Occipital lobe (tissue), 2 donors: ENCODE results near the gene SLC17A2. TPM values are rescaled to one million over a fixed set of nuclear protein-coding genes. Genes with fewer than 3 reads are reported as not detected.

Experiments used
- DNase-seq: peaks from one replicate; lab custom pipeline; 2025; lab: John Stamatoyannopoulos, UW
- total RNA-seq: library from RNA; depleted of rRNA; stranded (reverse); fragments of >200 nt; gene quantifications from one replicate; pipeline ENCODE4 v1.2.3, GENCODE V29; 2014

The SLC17A2 gene
- total RNA-seq, 1 donor from 2014 or later: not detected

DNA sequence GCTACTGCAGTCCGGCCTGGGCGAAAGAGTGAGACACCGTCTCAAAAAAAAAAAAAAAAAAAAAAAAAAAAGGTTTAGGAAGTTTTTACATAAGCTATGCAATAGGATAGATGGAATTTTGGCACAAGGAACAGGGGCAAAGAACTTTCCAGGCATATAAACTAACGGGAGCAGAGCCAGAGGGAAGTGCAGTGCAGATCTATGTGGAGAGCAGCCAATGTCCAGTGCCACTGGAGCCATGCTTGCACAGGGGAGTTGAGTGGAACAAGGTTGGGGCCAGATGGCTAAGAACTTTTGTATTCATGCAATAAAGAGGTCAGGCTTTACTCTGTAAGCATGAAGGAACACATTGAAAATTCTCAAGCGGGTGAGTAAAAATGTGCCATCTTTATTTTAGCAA lies 10.8 kb downstream of the SLC17A2 start:
- DNase-seq: no peak

DNA sequence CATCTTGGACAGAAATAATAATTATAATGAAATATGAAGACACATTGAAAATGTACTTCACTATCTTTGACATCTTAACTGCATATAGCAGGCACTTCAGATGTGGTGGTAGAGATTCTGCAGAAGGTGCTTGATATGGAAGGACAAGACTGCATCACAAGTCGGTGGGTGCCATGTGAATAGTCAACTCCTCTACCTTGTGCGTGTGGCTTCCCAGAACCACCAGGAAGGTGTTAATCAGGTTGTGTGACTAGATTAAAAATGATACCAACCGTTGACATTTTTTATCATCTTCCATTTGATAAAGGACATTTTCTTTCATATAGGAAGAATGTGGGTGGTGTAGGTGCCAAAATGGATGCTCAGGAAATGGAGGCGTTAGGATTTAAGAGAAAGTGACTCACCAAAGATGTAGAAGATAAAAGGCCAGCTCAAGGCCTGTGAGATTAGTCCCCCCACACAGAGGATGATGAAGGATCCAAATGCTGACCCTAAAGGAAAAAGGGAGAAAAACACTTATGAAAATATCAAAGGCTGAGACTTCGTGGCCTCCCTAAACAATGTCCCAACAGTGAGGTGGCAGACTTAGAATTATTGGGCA lies 12.3 kb downstream of the SLC17A2 start:
- no peak for DNase-seq

DNA sequence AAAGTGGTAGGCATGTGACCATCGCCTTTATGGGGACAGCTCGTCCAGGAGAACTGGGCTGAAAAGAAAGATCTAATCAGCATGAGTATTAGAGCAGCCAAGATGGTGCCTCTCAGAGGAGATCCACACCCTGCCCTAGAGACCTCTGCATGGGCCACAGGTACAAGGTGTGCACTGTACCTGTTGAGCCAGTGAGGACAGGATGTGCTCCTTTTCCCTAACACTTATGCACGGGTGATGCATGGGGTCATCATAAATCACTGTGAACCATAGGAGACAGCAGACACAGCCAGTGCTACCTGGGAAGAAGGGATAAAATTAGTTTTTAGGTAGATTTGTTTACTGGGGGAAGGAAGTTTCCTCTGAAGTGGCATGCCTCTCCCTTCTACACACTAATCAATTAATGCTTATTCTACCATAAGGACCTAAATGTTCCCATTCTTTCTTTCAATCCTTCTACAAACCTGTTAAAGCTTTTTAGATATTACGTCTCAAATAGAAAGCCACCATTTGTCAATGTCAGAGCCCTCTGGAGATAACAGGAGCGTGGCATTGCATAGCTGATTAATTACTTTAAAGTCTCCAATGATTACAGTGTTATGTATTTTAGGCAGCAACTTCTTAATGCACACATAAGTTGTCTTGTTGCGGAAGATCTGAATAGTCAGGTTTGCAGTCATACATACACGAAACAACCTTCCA lies 13.6 kb downstream of the SLC17A2 start:
- no peak for DNase-seq

DNA sequence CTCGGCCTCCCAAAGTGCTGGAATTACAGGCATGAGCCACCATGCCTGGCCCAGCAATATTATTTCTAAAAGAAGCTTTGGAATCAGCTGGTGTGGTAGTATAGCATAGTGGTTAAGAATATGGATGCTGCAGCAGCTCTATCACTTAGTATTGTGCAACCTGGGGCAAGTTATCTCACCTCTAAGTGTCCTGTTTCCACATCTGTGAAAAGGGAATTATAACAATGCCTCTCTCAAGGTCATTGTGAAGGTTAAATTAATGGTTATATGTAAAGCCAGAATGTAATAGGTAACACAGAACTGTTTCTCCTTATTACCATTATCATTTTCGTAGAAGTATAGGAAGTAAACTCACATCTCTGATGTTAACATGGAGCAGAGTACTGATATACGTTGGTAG lies 14.2 kb downstream of the SLC17A2 start:
- no peak for DNase-seq

DNA sequence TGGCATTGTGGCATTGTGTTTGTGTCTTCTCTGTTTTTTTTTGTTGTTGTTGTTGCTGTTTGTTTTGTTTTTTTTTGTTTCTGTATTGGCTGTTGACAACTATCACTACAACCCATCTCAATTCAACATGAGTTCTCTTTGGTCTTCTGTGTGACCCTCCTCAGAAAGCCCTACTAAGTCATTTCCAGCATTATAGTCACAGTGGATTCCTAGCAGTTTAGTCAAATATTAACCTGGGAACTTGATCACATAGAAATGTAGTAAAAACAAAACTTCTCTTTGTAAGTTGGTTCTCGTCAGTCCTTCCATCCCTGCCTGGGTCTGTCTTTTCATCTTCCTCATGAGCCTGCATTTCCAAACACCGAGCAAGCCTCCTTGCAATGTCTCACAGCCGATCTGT lies 16.8 kb downstream of the SLC17A2 start:
- DNase-seq: no peak

DNA sequence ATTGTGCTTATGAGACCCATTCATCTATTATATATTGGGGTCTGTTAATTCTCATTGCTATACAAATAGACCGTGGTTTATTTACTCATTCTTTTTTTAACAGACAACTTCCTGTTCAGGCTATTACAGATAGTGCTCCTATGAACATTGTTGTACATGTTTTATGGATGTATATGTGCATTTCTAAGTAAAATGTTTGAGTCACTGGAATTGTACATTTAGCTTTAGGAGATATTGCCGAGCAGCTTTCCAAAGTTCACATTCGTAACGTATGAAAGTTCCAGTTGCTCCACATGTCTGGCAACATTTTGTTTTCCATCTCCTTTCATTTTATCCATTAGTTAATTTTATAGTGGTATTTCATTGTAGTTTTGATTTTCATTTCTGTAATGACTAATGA lies 19.1 kb downstream of the SLC17A2 start:
- DNase-seq: no peak

DNA sequence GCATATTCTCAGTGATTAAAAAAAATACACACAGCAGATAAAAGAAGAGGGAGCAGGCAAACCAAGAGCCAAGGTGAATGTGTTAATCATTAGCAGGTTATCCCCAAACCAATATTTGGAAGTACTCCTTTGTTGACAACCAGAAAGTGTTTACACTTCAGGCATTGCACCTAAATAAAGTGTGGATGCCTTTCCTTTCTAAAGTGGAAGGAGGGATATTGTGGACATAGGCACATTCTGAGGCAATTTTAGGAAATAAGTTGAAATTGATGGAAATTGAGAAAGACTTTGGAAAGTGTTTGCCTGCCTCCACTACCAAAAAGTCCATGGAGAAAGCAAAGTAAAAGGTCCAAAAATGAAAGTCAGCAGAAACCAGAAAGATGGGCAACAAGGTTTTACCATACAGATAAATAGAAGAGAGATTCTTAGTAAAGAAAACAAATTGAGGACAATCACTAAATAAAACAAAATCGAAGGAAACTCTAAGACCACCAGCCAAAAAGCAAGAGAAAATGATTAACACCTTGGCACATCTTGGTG lies 22.9 kb downstream of the SLC17A2 start:
- DNase-seq: no peak

DNA sequence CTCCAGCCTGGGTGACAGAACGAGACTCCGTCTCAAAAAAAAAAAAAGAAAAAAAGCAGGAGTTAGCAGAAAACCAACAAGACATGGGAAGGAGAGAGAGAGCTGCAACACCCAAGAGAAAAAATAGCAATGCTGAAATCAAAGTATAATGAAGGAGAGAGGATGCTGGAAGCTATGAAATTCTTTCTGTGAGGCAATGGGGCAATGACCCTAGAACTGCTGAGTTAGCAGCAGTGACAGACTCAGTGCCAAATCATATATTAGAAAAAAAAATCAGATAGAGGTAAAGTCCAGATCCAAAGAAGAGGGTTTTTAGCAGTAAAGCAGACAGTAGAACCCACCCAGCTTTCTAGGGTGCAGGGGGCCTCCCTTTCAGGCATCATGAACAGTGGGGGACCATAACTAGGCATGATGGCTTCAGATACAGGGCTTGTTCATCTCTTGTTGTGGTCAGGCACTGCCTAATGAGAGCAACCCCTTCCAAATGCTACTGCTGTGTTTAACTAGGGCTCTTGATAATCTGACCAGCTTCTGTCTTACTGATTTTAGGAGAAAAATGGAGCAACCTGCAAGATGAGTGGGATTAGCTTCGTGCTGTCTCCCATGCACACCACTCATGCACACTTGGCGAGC lies 26.9 kb downstream of the SLC17A2 start:
- no peak for DNase-seq

DNA sequence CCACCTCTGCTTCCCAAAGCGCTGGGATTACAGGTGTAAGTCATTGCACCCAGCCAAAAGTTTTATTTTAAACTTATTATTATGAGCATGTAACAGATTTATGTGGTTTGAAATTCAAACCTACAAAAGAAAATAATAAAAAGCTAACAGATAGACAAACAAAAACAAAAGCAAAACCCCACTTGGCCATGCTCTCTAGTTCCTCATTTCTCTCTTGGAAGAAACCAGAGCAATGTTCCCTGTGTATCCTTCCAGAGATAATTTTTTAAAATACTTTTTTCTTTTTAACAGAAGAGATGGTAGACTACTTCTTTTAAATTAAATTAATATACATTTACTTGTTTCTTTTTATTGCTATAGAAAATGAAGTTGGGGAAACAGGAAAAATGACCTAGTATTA lies 28.4 kb downstream of the SLC17A2 start:
- DNase-seq: no peak

DNA sequence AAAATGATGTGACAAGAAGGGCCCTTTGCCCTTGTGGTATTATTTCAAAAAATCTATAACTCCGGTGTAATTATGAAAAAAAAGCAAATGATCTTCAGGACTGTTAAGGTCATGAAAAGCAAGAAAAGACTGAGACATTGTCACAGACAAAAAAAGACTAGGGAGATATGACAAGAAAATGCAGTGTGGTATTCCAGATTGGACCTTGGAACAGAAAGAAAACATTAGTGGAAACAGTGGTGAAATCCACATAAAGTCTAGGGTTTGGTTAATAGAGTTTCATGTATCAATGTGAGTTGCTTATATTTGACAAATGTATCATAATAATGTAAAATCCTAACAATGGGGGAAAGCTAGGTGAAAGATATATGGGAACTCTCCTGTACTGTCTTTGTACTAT lies 29.6 kb downstream of the SLC17A2 start:
- DNase-seq: no peak

DNA sequence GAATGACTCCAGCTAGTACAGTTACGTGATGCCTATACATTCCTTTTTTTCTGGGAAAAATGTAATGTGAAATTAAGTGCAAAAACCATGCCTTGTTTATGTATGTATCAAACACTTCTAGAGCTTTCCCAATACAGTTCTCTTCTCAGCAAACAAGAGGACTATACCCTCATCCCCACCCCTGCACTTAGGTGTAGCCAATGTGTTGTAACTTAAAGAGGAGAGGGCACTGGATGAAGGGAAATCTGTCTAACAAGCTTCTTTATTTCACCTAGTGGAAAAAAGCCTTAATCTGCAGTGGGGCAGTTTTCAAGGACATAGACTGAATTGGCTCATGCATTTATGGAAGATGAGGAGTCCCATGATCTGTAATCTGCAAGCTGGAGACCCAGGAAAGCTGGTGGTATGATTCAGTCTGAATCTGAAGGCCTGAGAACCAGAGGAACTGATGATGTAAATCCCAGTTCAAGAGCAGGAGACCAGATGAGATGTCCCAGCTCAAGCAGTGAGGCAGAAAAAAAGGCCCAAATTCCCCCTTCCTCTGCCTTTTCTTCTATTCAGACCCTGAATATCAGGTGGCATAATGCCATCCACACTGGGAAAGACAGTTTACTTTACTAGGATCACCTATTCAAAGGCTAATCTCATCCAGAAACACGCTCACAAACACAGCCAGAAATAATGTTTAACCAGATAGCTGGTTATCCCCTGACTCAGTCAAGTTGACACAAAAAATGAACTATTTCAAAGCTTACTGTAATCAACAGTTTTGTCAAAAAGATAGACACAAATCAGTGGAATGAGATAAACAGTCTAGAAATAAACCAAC lies 30.7 kb downstream of the SLC17A2 start:
- no peak for DNase-seq

DNA sequence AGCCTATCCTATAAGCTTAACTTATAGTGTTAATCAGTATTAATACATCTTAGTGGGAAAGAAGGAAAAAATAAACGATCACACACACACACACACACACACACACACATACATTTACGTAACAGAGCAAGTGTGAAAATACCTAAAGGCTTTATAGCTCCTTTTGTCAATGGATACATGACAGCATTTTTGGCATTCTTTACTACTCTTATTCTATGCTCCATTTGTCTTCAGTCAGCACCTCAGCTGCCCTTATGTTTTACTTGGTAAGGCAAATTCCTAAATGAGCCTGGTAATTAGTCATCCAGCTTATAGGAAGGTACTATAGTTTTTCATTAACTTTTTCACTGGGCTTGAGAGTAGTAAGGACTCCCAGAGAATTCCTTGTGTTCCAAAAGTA lies 31.4 kb downstream of the SLC17A2 start:
- DNase-seq: no peak

DNA sequence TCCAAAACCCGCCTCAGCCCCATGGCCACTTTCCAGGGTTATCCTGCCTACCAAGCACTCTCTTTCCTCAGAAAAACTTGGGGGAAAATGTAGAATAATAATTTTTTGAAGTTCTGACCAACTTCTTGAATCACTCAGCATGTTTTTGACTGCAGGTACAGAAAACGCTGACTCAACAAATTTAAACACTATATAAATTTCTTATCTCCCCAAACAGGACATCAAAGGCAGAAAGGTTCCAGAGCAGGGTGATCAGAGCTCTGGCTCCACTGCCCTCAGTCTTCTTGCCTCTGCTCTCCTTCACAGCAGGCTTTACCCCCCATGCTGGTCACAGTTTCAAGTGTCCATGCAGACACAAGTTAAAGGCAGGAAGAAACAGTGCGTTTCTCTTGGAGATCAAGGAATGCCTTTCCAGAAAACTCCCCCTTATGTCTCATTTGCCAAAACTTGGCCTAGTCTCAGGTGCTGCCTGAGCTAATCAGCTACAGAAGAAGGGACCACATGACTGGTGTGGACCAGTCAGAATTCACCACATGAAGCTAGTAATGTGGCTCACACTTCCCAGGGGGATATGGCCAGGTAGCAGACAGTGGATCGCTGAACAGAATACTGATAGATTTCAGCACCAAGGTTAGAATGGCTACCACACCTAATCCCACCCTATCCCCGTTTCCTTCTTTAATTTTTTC lies 32.1 kb downstream of the SLC17A2 start:
- DNase-seq: no peak

DNA sequence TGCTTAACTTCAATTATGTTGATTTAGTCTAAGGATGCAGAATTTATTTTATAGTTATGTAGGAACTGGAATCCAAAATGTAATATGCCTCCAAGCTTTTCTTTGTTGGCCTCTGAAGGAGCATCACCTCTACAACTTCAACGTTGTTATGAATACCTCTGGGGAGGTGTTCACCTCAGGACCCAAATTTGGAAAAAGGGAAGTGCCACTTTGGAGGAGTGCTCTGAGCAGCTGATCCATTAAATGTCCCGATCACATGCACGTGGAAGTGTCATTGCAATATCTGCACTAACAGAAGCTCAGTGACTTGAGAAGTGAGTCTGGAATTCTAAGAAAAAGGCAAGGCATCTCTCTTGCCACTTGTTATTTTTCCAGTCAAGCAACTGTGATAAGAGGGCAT lies 34.2 kb downstream of the SLC17A2 start:
- DNase-seq: no peak

DNA sequence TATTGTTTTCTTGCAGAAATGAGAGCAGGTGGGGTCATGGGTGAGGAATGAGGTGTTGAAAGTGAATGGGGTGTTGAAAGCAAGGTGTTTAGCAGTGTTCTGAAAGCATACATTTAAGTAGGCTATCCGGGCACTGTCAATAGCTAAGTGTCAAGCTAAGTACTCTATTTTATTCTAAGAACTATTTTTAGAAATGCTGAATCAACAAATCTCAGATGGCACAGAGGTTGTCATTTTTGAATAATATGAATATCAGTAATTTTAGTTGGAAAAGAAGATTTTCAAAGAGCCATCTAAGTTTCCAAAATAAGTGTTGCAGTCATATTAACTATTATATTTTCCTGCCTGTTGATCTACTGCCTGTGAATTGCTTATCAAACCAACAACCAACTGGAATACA lies 34.7 kb downstream of the SLC17A2 start:
- DNase-seq: no peak

DNA sequence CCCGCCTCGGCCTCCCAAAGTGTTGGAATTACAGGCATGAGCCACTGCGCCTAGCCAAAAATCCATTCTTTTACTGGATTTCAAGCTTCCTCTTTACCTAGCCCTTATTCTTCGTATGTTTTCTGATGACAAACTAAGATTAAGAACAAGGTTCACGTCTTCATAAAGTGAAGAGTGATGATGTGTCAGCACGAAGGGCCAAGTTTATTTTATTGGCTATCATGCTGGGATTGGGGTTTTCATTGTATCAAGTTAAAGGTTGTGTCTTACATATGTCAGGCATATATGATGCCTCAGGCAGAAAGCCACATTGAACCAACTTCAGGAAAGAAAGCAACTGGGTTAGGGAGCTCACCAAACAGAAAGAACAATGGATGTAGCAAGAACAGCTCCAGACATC lies 36.7 kb downstream of the SLC17A2 start:
- no peak for DNase-seq

DNA sequence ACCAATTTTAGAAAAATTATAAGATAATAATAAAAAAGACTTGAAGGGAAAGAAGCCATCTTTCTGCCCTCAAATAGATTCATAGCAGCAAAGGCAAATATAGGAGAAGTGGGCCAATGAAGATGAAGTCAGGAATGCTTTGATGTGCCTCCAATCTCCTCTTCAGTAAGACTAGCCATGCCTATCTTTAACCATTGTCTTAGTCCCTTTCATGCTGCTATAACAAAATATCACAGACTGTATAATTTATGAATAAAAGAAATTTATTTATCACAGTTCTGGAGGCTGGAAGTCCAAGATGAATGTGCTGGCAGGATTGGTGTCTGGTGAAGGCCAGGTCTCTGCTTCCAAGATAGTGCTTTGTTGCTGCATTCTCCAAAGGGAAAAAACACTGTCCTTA lies 37.6 kb downstream of the SLC17A2 start:
- no peak for DNase-seq

DNA sequence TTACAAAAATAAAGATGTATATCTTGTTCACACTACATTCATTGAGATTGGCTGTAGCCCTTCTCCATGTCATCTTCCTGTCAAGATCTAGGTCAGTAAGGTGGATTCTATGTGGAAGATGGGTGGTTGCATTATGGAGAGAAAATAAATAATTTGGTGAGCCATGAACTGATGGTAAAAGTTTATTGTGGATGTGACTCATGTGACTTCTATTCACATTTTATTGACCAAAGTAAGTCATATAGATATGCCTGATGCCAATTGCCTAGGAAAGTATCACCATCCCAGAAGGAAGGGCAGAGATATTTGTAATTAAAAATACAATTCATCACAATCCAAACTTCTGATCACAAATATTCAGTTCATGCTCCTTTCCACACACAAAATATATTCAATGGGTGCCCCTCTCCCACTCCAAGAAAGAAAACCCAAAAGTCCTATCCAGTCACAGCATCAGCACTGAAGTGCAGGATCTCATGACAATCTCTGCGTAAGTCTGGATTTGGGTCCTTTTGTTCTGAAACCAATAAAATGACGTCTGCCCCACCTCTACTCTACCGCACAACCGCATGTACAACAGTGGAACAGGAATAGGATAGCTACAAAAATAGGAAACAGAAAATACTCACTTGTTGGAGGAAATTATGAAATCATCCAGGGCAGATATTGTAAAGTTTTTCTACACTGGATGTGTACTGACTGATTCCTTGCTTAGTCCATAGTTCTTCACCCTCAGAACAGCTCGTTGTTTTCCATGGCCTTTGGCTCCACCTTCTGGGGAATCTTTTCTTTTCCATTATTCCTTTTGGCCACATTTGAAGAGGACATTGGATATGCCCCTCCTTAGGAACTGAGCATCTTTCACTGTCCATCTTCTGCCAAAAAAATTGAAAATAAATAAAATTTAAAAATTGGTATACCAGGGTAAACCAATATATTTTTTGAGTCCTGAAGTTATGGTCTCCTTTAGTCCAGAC lies 40.3 kb downstream of the SLC17A2 start:
- DNase-seq: peak; percentile 2

DNA sequence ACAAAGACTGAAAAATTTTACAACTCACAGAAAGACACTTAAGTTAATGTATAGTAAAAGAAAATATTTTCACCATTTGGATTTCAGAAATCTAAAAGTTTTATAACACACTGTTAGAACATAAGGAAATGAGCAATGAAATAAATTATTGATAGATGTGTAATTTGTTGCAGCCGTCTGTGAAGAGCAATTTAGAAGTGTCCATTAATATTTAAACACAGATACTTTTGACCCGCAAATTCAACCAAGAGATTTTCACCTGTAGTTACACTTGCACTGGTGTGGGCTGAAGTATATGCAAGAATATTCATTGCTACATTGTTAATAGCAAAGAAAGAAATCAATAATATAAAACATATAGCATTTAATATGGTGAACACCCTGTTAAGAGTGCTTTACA lies 41.9 kb downstream of the SLC17A2 start:
- no peak for DNase-seq

DNA sequence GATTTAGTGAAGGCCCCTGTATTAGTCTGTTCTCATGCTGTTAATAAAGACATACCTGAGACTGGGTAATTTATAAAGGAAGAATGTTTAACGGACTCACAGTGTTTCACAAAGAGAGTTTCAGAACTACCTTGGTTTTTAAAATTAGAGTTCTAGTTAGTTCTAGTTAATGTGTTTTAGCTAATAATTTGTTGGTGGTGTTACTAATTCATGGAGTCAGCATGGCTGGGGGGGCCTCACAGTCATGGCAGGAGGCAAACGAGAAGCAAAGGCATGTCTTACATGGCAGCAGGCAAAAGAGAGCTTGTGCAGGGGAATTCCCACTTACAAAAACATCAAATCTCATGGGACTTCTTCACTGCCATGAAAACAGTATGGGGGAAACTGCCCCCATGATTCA lies 44.4 kb downstream of the SLC17A2 start:
- no peak for DNase-seq
